Measurements from ENCODE around the gene CRMP1.

CRMP1 gene

GRCh38 chr4:5925419-5926200 lies 32.7 kb upstream of the CRMP1 start:
- no peak overlapping the region for H3K9ac ChIP-seq (ENCODE audit: insufficient read length, low read depth)
- no peaks in the 10 kb centered on the region for H3K9me3 ChIP-seq (ENCODE audit: insufficient read depth, low read length)
- no peak for DNase-seq (ENCODE audit: low read depth, low spot score)
- H3K27me3 ChIP-seq (ENCODE audit: insufficient read depth, insufficient read length): peaks cover 2% of the 10 kb centered on the region
- TF ChIP-seq YY1 (IDR thresholded peaks at IDR 0.05; ENCODE audit: insufficient read depth, insufficient read length) (no peak), SUZ12 (IDR thresholded peaks at IDR 0.05; ENCODE audit: extremely low read depth, insufficient read depth, insufficient read length) (no peak), ZNF274 (IDR thresholded peaks at IDR 0.05; ENCODE audit: low read depth, low read length) (no peak)
- no peak overlapping the region for H3K4me3 ChIP-seq (ENCODE audit: insufficient read length, low read depth)
- H3K36me3 ChIP-seq (ENCODE audit: insufficient read depth, insufficient read length, low read length): no peaks in the 10 kb centered on the region
- H3K4me1 ChIP-seq (ENCODE audit: insufficient read depth, insufficient read length): peaks cover 2% of the 10 kb centered on the region

GRCh38 chr4:5924461-5925125 lies 31.7 kb upstream of the CRMP1 start:
- H3K9me3 ChIP-seq (ENCODE audit: insufficient read depth, low read length): no peaks in the 10 kb centered on the region

GRCh38 chr4:5923376-5923775 lies 30.5 kb upstream of the CRMP1 start:
- H3K9ac ChIP-seq (ENCODE audit: insufficient read length, low read depth): no peak overlapping the region
- no peaks in the 10 kb centered on the region for H3K36me3 ChIP-seq (ENCODE audit: insufficient read depth, insufficient read length, low read length)
- no peak for TF ChIP-seq SUZ12 (IDR thresholded peaks at IDR 0.05; ENCODE audit: extremely low read depth, insufficient read depth, insufficient read length)
- TF ChIP-seq YY1 (IDR thresholded peaks at IDR 0.05; ENCODE audit: insufficient read depth, insufficient read length): no peak
- no peak for TF ChIP-seq ZNF274 (IDR thresholded peaks at IDR 0.05; ENCODE audit: low read depth, low read length)
- no peak for DNase-seq (ENCODE audit: low read depth, low spot score)
- H3K27me3 ChIP-seq (ENCODE audit: insufficient read depth, insufficient read length): peaks cover 2% of the 10 kb centered on the region
- H3K4me3 ChIP-seq (ENCODE audit: insufficient read length, low read depth): no peak overlapping the region
- H3K9me3 ChIP-seq (ENCODE audit: insufficient read depth, low read length): no peaks in the 10 kb centered on the region
- H3K4me1 ChIP-seq (ENCODE audit: insufficient read depth, insufficient read length): peaks cover 5% of the 10 kb centered on the region

More at GRCh38 chr4:5924461-5925125, 31.7 kb upstream of the CRMP1 start:
- no peak overlapping the region for H3K9ac ChIP-seq (ENCODE audit: insufficient read length, low read depth)
- peaks cover 2% of the 10 kb centered on the region for H3K4me1 ChIP-seq (ENCODE audit: insufficient read depth, insufficient read length)
- no peaks in the 10 kb centered on the region for H3K36me3 ChIP-seq (ENCODE audit: insufficient read depth, insufficient read length, low read length)
- no peak for DNase-seq (ENCODE audit: low read depth, low spot score)
- TF ChIP-seq ZNF274 (IDR thresholded peaks at IDR 0.05; ENCODE audit: low read depth, low read length) (no peak), SUZ12 (IDR thresholded peaks at IDR 0.05; ENCODE audit: extremely low read depth, insufficient read depth, insufficient read length) (no peak), YY1 (IDR thresholded peaks at IDR 0.05; ENCODE audit: insufficient read depth, insufficient read length) (no peak)
- H3K4me3 ChIP-seq (ENCODE audit: insufficient read length, low read depth): no peak overlapping the region
- peaks cover 2% of the 10 kb centered on the region for H3K27me3 ChIP-seq (ENCODE audit: insufficient read depth, insufficient read length)

- H3K4me1 ChIP-seq (ENCODE audit: insufficient read depth, insufficient read length): peaks cover 5% of the 10 kb centered on the region
- H3K9me3 ChIP-seq (ENCODE audit: insufficient read depth, low read length): no peaks in the 10 kb centered on the region
- no peaks in the 10 kb centered on the region for H3K27me3 ChIP-seq (ENCODE audit: insufficient read depth, insufficient read length)
- H3K36me3 ChIP-seq (ENCODE audit: insufficient read depth, insufficient read length, low read length): no peaks in the 10 kb centered on the region
- no peak overlapping the region for H3K9ac ChIP-seq (ENCODE audit: insufficient read length, low read depth)
- TF ChIP-seq SUZ12 (IDR thresholded peaks at IDR 0.05; ENCODE audit: extremely low read depth, insufficient read depth, insufficient read length): no peak
- no peak for TF ChIP-seq ZNF274 (IDR thresholded peaks at IDR 0.05; ENCODE audit: low read depth, low read length)
- TF ChIP-seq YY1 (IDR thresholded peaks at IDR 0.05; ENCODE audit: insufficient read depth, insufficient read length): no peak
- no peak for DNase-seq (ENCODE audit: low read depth, low spot score)
- H3K4me3 ChIP-seq (ENCODE audit: insufficient read length, low read depth): no peak overlapping the region
Observed at GRCh38 chr4:5922556-5922955, 29.7 kb upstream of the CRMP1 start.

GRCh38 chr4:5921981-5922380 lies 29.1 kb upstream of the CRMP1 start:
- Histone ChIP-seq H3K9ac (ENCODE audit: insufficient read length, low read depth) (no peak overlapping the region), H3K4me3 (ENCODE audit: insufficient read length, low read depth) (no peak overlapping the region), H3K36me3 (ENCODE audit: insufficient read depth, insufficient read length, low read length) (no peaks in the 10 kb centered on the region), H3K9me3 (ENCODE audit: insufficient read depth, low read length) (no peaks in the 10 kb centered on the region), H3K4me1 (ENCODE audit: insufficient read depth, insufficient read length) (peaks cover 5% of the 10 kb centered on the region), H3K27me3 (ENCODE audit: insufficient read depth, insufficient read length) (no peaks in the 10 kb centered on the region)
- no peak for DNase-seq (ENCODE audit: low read depth, low spot score)
- TF ChIP-seq YY1 (IDR thresholded peaks at IDR 0.05; ENCODE audit: insufficient read depth, insufficient read length) (no peak), SUZ12 (IDR thresholded peaks at IDR 0.05; ENCODE audit: extremely low read depth, insufficient read depth, insufficient read length) (no peak), ZNF274 (IDR thresholded peaks at IDR 0.05; ENCODE audit: low read depth, low read length) (no peak)

GRCh38 chr4:5921101-5921980 lies 28.5 kb upstream of the CRMP1 start:
- Histone ChIP-seq H3K4me1 (ENCODE audit: insufficient read depth, insufficient read length) (peaks cover 8% of the 10 kb centered on the region), H3K4me3 (ENCODE audit: insufficient read length, low read depth) (no peak overlapping the region), H3K9ac (ENCODE audit: insufficient read length, low read depth) (no peak overlapping the region), H3K27me3 (ENCODE audit: insufficient read depth, insufficient read length) (no peaks in the 10 kb centered on the region), H3K36me3 (ENCODE audit: insufficient read depth, insufficient read length, low read length) (no peaks in the 10 kb centered on the region), H3K9me3 (ENCODE audit: insufficient read depth, low read length) (no peaks in the 10 kb centered on the region)
- no peak for DNase-seq (ENCODE audit: low read depth, low spot score)
- no peak for TF ChIP-seq YY1 (IDR thresholded peaks at IDR 0.05; ENCODE audit: insufficient read depth, insufficient read length)

GRCh38 chr4:5919571-5919970 lies 26.7 kb upstream of the CRMP1 start:
- Histone ChIP-seq H3K9ac (ENCODE audit: insufficient read length, low read depth) (no peak overlapping the region), H3K4me1 (ENCODE audit: insufficient read depth, insufficient read length) (peaks cover 8% of the 10 kb centered on the region), H3K27me3 (ENCODE audit: insufficient read depth, insufficient read length) (no peaks in the 10 kb centered on the region), H3K36me3 (ENCODE audit: insufficient read depth, insufficient read length, low read length) (no peaks in the 10 kb centered on the region), H3K4me3 (ENCODE audit: insufficient read length, low read depth) (no peak overlapping the region), H3K9me3 (ENCODE audit: insufficient read depth, low read length) (peaks cover 7% of the 10 kb centered on the region; the same call in 1 of the 2 replicates)
- DNase-seq (ENCODE audit: low read depth, low spot score): no peak
- TF ChIP-seq YY1 (IDR thresholded peaks at IDR 0.05; ENCODE audit: insufficient read depth, insufficient read length): no peak
- TF ChIP-seq ZNF274 (IDR thresholded peaks at IDR 0.05; ENCODE audit: low read depth, low read length): no peak
- no peak for TF ChIP-seq SUZ12 (IDR thresholded peaks at IDR 0.05; ENCODE audit: extremely low read depth, insufficient read depth, insufficient read length)

All from NT2/D1 (cell line).